ENCODE measurements around the gene ITGBL1. TPM values are rescaled to one million over a fixed set of nuclear protein-coding genes. Genes with fewer than 3 reads are reported as not detected.
A peak's percentile ranks its signal among the peaks of the same experiment; 100 is the strongest.

The ITGBL1 gene, protein sequence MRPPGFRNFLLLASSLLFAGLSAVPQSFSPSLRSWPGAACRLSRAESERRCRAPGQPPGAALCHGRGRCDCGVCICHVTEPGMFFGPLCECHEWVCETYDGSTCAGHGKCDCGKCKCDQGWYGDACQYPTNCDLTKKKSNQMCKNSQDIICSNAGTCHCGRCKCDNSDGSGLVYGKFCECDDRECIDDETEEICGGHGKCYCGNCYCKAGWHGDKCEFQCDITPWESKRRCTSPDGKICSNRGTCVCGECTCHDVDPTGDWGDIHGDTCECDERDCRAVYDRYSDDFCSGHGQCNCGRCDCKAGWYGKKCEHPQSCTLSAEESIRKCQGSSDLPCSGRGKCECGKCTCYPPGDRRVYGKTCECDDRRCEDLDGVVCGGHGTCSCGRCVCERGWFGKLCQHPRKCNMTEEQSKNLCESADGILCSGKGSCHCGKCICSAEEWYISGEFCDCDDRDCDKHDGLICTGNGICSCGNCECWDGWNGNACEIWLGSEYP
- total RNA-seq (2021) (0.09 to 0.22 TPM (median 0.11 TPM) in 3 replicates), Bru-seq, nascent RNA (percentile 9 among the genes with signal in this experiment)
- long read RNA-seq, experiment 1, partial matches to known transcripts, result 0 of 1 reads
- long read RNA-seq, experiment 1, other reads (novel, unspliced or antisense), result 1 of 1 reads
- long read RNA-seq, experiment 2, result 0 reads
- long read RNA-seq, experiment 3, result 0 reads

- POLR2A ChIA-PET, result interaction anchor here (0.5 kb wide), 2 partner anchors 101 to 289 kb away, joined by 3 read pairs; no protein-coding TSS in a partner anchor
- H3K9me3 Mint-ChIP-seq, result no peaks in the 10 kb centered on the region
These were observed at the start of gene ITGBL1 for GRCh38 chr13:101452519-101453485. TSS of gene ITGBL1 (plus strand) at chr13:101452675. CDS start at chr13:101452834, 159 bp downstream.

DNA sequence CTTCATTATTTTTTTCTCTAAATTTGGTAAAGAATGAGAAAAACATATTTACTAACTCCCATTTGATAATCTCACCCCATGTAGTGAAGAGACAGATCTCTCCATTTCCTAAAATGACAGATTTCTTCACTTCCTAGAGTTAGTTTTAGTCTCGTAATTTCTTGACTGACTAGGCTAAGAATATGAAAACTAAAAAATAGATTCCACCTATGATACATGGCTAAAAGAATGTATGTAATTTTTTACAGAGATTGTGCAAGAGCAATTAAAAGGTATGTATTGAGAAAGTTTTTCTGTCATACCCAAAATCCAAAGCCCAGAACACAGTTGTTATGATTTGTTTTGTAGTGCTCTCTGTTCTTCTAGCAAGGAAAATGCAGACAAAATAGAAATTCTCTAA lies 45.7 kb upstream of the ITGBL1 start:
- CTCF ChIA-PET, result no interaction called here
- no peak for TF ChIP-seq CDX4 (CRISPR knock-in tag; IDR thresholded peaks at IDR 0.05; ENCODE audit: borderline replicate concordance)
- peaks cover 4% of the 10 kb centered on the region; the same call in 1 of the 2 replicates for H3K9me3 Mint-ChIP-seq
- POLR2A ChIA-PET, result no interaction called here
- peaks cover 14% of the 10 kb centered on the region for H3K4me1 Mint-ChIP-seq
- no peaks in the 10 kb centered on the region; the same call in 1 of the 2 replicates for H3K27me3 Mint-ChIP-seq (ENCODE audit: low read depth)
- H3K4me3 Mint-ChIP-seq, result no peak overlapping the region
- H3K36me3 Mint-ChIP-seq, result no peaks in the 10 kb centered on the region
- no peak for DNase-seq (ENCODE audit: low spot score)
- no peak overlapping the region for H3K27ac Mint-ChIP-seq
- ATAC-seq, result no peak

More at GRCh38 chr13:101452519-101453485, at the start of gene ITGBL1:
- Mint-ChIP-seq H3K4me1 (peaks cover 33% of the 10 kb centered on the region), H3K27me3 (ENCODE audit: low read depth) (no peaks in the 10 kb centered on the region), H3K36me3 (no peaks in the 10 kb centered on the region), H3K27ac (peak within 1 kb of the TSS; percentile 27; the same call in 1 of the 2 replicates), H3K4me3 (peak within 1 kb of the TSS; percentile 61)
- DNase-seq (ENCODE audit: low spot score) (no peak), ATAC-seq (no peak)
- TF ChIP-seq, protein P1, sequence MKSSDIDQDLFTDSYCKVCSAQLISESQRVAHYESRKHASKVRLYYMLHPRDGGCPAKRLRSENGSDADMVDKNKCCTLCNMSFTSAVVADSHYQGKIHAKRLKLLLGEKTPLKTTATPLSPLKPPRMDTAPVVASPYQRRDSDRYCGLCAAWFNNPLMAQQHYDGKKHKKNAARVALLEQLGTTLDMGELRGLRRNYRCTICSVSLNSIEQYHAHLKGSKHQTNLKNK (CRISPR knock-in tag; IDR thresholded peaks at IDR 0.05), result no peak
- TF ChIP-seq TEAD4 (CRISPR knock-in tag; IDR thresholded peaks at IDR 0.05) (no peak), IRF2 (CRISPR knock-in tag; IDR thresholded peaks at IDR 0.05; ENCODE audit: borderline replicate concordance, low read depth) (no peak), RELA (CRISPR knock-in tag; IDR thresholded peaks at IDR 0.05; ENCODE audit: borderline replicate concordance) (no peak), PRRX2 (CRISPR knock-in tag; IDR thresholded peaks at IDR 0.05) (no peak), TCF7 (CRISPR knock-in tag; IDR thresholded peaks at IDR 0.05; ENCODE audit: low read depth) (no peak), MXD4 (CRISPR knock-in tag; IDR thresholded peaks at IDR 0.05; ENCODE audit: borderline replicate concordance) (no peak), ZNF512 (CRISPR knock-in tag; IDR thresholded peaks at IDR 0.05; ENCODE audit: borderline replicate concordance) (no peak), ZNF232 (CRISPR knock-in tag; IDR thresholded peaks at IDR 0.05) (no peak)
- CTCF ChIA-PET, result interaction anchor here (0.9 to 1.1 kb wide), 4 partner anchors 10 to 308 kb away, joined by 3 to 4 read pairs (median 4); no protein-coding TSS in a partner anchor

DNA sequence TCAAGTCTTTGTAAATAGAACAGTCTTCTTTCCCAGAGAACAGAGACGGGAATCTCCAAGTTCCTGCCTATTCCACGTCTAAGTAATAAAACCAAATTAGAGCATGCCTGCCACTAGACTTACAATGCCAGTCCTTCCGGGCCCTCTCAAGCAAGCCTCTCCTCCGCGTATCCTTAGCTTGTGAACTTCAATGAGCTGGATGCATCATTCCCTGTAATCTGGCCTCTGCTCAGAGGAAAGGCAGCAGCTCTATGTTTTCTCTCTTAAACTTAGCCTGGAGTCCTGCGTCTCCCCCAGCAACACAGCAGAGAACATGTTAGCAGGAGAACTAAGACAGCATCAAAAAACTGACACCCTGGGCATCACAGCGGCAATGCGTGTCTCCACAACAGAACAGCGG lies 44.3 kb upstream of the ITGBL1 start:
- no peak for DNase-seq (ENCODE audit: low spot score)
- no peak for ATAC-seq
- no peak overlapping the region for H3K27ac Mint-ChIP-seq
- ChIA-PET POLR2A (no interaction called here), CTCF (no interaction called here)
- peaks cover 14% of the 10 kb centered on the region for H3K4me1 Mint-ChIP-seq
- H3K9me3 Mint-ChIP-seq, result peaks cover 4% of the 10 kb centered on the region; the same call in 1 of the 2 replicates
- H3K27me3 Mint-ChIP-seq (ENCODE audit: low read depth), result no peaks in the 10 kb centered on the region; the same call in 1 of the 2 replicates
- no peak overlapping the region for H3K4me3 Mint-ChIP-seq
- H3K36me3 Mint-ChIP-seq, result no peaks in the 10 kb centered on the region
- TF ChIP-seq ZNF232 (CRISPR knock-in tag; IDR thresholded peaks at IDR 0.05) (no peak), HMGA2 (CRISPR knock-in tag; IDR thresholded peaks at IDR 0.05) (no peak), GTF2I (CRISPR knock-in tag; conservative IDR thresholded peaks at IDR 0.05) (no peak), ZNF532 (CRISPR knock-in tag; IDR thresholded peaks at IDR 0.05; ENCODE audit: borderline replicate concordance) (no peak), MYBL2 (CRISPR knock-in tag; IDR thresholded peaks at IDR 0.05) (no peak)
- TF ChIP-seq, protein P2, sequence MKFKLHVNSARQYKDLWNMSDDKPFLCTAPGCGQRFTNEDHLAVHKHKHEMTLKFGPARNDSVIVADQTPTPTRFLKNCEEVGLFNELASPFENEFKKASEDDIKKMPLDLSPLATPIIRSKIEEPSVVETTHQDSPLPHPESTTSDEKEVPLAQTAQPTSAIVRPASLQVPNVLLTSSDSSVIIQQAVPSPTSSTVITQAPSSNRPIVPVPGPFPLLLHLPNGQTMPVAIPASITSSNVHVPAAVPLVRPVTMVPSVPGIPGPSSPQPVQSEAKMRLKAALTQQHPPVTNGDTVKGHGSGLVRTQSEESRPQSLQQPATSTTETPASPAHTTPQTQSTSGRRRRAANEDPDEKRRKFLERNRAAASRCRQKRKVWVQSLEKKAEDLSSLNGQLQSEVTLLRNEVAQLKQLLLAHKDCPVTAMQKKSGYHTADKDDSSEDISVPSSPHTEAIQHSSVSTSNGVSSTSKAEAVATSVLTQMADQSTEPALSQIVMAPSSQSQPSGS (CRISPR knock-in tag; IDR thresholded peaks at IDR 0.05; ENCODE audit: borderline replicate concordance, low read depth), result no peak
- TF ChIP-seq, protein P3, sequence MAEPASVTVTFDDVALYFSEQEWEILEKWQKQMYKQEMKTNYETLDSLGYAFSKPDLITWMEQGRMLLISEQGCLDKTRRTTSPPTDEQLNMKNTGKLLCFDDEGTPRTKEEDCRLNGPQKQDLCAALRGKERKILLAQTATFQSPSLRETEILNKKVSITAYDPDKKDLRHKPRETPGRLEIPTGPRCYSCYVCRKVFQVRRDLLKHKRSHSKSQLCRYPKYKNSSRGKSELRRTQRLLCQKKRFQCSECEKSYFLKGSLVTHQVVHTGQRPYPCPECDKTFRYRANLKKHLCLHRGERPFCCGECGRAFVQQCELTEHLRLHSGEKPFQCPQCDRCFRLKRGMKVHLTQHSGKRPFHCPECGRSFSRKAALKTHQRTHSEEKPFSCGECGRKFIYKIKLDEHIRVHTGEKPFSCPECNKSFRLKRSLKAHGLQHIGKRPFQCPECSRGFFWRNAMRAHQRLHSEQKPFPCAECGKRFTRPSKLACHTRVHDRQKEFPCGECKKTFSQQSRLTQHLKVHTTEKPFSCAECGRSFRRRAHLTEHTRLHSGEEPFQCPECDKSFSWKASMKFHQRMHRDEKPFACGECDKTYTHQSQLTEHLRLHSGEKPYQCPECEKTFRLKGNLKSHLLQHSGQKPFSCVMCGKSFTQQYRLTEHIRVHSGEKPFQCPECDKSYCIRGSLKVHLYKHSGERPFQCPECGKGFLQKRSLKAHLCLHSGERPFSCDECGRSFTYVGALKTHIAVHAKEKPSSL (CRISPR knock-in tag; conservative IDR thresholded peaks at IDR 0.05), result no peak
